Progenitor cell of endocrine pancreas (in vitro differentiated cells): ENCODE measurements around the gene TRIM49C. TPM values are rescaled to one million over a fixed set of nuclear protein-coding genes. Genes with fewer than 3 reads are reported as not detected.
A peak's percentile ranks its signal among the peaks of the same experiment; 100 is the strongest.
"Not testable (repeated sequence)": the region's sequence is repeated elsewhere in the genome, so short reads cannot be mapped to it uniquely, and the experiment has no call there.

Source experiments
- DNase-seq: peaks from one replicate; pipeline ENCODE4 v3.0.0; 2021; ENCODE audit warnings: low spot score; ENCODE audit not compliant: unreplicated experiment
- H3K27ac Mint-ChIP-seq: 2 replicates; pipeline ENCODE4 v1.8.0; 2021; ENCODE audit warnings: mild to moderate bottlenecking, moderate library complexity, mixed read lengths
- H3K27me3 Mint-ChIP-seq: 2 replicates; pipeline ENCODE4 v1.8.0; 2021; ENCODE audit warnings: mixed read lengths
- H3K36me3 Mint-ChIP-seq: 2 replicates; pipeline ENCODE4 v1.8.0; 2022; ENCODE audit warnings: mixed read lengths; ENCODE audit not compliant: insufficient read depth
- H3K4me1 Mint-ChIP-seq: 2 replicates; pipeline ENCODE4 v1.8.0; 2021; ENCODE audit warnings: low read depth, mixed read lengths
- H3K4me3 Mint-ChIP-seq: 2 replicates; pipeline ENCODE4 v1.8.0; 2021; ENCODE audit warnings: low read depth, mild to moderate bottlenecking, moderate library complexity, mixed read lengths
- H3K9me3 Mint-ChIP-seq: 2 replicates; pipeline ENCODE4 v1.8.0; 2021; ENCODE audit warnings: low read depth, mixed read lengths
- CTCF ChIP-seq: fragments of 200-600 bp; sonication (generic); IDR thresholded peaks from one replicate; pipeline ENCODE4 v1.5.0; 2021; ENCODE audit warnings: antibody characterized with exemption, mild to moderate bottlenecking; ENCODE audit not compliant: unreplicated experiment
- long read RNA-seq: library from polyadenylated mRNA; unstranded; transcript quantifications from one replicate; pipeline ENCODE4 v2.0.0, GENCODE V29; 2020
- total RNA-seq: library from RNA; stranded (reverse); gene quantifications from 2 replicates; pipeline ENCODE4 v1.2.1, GENCODE V29; 2021

Gene TRIM49C, protein sequence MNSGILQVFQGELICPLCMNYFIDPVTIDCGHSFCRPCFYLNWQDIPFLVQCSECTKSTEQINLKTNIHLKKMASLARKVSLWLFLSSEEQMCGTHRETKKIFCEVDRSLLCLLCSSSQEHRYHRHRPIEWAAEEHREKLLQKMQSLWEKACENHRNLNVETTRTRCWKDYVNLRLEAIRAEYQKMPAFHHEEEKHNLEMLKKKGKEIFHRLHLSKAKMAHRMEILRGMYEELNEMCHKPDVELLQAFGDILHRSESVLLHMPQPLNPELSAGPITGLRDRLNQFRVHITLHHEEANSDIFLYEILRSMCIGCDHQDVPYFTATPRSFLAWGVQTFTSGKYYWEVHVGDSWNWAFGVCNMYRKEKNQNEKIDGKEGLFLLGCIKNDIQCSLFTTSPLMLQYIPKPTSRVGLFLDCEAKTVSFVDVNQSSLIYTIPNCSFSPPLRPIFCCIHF
- not detected in 2 replicates for total RNA-seq
- long read RNA-seq = 0 reads

DNA sequence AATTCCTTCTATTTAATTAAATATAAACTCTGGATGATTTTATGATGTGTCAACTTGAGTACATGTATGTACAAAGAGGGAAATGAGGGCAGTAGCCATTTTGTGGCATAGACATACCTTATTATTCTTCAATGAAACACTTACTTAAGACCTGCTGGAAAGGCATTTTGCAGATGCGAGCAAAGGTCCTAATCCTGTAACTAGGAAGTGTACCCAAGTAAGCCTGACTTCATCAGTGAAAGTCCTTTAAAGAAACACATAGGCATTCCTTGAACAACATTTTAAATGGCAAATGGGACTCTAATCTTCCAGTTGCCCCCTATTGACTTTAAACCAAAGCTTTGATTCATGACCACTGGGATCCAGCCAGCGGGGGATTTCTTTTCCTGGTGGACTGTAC, at the start of gene TRIM49C:
Gene TRIM49C, plus strand, starts transcription at position 301 of the 400 bp plus-strand sequence. CDS start 4,106 bp downstream, outside the sequence.
- H3K27me3 Mint-ChIP-seq, H3K4me3 Mint-ChIP-seq, H3K9me3 Mint-ChIP-seq, H3K4me1 Mint-ChIP-seq, H3K27ac Mint-ChIP-seq, DNase-seq, H3K36me3 Mint-ChIP-seq: not testable (repeated sequence)

GRCh38 chr11:90024184-90024583, 6.7 kb upstream of the TRIM49C start:
- not testable (repeated sequence) for H3K27ac Mint-ChIP-seq, H3K4me1 Mint-ChIP-seq, H3K36me3 Mint-ChIP-seq, H3K4me3 Mint-ChIP-seq, H3K27me3 Mint-ChIP-seq, H3K9me3 Mint-ChIP-seq, DNase-seq

- not testable (repeated sequence) for H3K36me3 Mint-ChIP-seq, H3K9me3 Mint-ChIP-seq, H3K4me3 Mint-ChIP-seq, H3K27me3 Mint-ChIP-seq, H3K4me1 Mint-ChIP-seq, H3K27ac Mint-ChIP-seq
- peak; percentile 57 for DNase-seq
Observed at GRCh38 chr11:90051591-90052209, 20.8 kb downstream of the TRIM49C start.

DNA sequence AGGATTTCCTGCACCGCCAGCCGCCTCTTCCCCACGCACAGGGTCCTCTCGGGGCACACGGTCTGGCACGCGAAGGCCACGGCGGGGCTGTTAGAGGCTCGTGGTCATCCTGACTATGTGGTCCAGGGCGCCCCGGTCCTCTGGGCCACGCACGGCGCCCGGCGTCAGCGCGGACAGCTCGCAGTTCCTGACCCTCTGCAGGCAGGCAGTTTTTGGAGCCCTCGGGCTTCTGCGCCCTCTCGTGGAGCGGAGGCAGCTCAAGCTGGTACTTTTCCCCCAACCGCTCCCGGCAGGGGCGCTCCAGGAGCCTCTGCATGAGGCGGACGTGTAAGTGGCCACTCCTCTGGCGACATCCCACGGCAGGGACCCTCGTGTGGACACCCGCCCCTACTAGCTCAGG, 21.4 kb downstream of the TRIM49C start:
- not testable (repeated sequence) for H3K9me3 Mint-ChIP-seq, H3K36me3 Mint-ChIP-seq, H3K27ac Mint-ChIP-seq, H3K4me1 Mint-ChIP-seq, H3K27me3 Mint-ChIP-seq
- peak overlapping the region; percentile 40 for H3K4me3 Mint-ChIP-seq
- TF ChIP-seq CTCF = peak; percentile 41
- DNase-seq = peak; percentile 19

DNA sequence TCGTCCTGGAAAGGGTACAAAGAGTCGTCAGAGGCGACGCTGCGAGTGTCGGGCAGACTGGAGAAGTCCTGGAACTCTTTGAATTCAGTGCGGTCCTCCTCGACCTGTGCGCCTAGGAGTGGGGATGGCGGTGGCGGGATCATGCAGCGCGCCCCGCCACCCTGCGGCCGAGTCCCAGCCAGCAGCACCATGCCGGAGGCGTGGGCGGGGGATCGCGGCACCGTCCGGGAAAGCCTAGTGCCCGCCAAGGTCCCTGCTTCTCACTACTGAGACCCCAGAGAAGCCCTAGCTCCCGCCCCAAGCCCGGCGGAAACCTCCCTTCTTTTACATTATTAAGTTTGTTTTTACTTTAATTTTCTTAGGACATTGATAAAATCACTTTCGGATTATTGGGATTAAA, 22.6 kb downstream of the TRIM49C start:
- H3K9me3 Mint-ChIP-seq, H3K27me3 Mint-ChIP-seq, DNase-seq, H3K36me3 Mint-ChIP-seq, H3K27ac Mint-ChIP-seq, H3K4me3 Mint-ChIP-seq, H3K4me1 Mint-ChIP-seq: not testable (repeated sequence)

- not testable (repeated sequence) for H3K27ac Mint-ChIP-seq, H3K27me3 Mint-ChIP-seq, H3K4me1 Mint-ChIP-seq, H3K9me3 Mint-ChIP-seq, H3K4me3 Mint-ChIP-seq, DNase-seq, H3K36me3 Mint-ChIP-seq
Observed at GRCh38 chr11:90085650-90086049, 54.7 kb downstream of the TRIM49C start, which contains the start of gene UBTFL1. UBTFL1 (plus strand) TSS chr11:90085950; CDS start chr11:90085950, 0 bp downstream.

DNA sequence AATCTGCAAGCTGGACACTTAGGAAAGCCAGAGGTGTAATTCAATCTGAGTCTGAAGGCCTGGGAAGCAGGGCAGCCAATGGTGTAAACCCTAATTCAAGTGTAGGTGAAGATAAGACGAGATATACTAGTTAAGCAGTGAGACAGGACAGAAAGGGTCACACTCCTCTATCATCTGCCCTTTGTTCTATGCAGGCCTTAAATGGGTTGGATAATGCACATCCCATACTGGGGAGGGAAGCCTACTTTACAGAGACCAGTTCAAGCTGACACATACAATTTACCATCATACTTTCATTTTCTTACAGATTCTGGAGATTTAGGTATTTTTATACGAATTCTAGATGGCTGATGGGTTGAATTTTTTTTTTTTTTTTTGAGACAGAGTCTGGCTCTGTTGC, 57.8 kb downstream of the TRIM49C start:
- not testable (repeated sequence) for H3K27ac Mint-ChIP-seq, H3K4me3 Mint-ChIP-seq, H3K27me3 Mint-ChIP-seq, H3K4me1 Mint-ChIP-seq, H3K36me3 Mint-ChIP-seq, DNase-seq, H3K9me3 Mint-ChIP-seq

Other genes starting within 250 kb of the TRIM49C start
- not detected in 2 replicates for gene TRIM49, start 222.5 kb upstream of the TRIM49C start, total RNA-seq
- not detected in 2 replicates for gene TRIM64B, start 152.6 kb upstream of the TRIM49C start, total RNA-seq
- gene TRIM49D1, start 108.9 kb upstream of the TRIM49C start, total RNA-seq = not detected in 2 replicates
- gene TRIM49D2, start 107.0 kb upstream of the TRIM49C start, total RNA-seq = not detected in 2 replicates
- gene TRIM64, start 65.1 kb upstream of the TRIM49C start, total RNA-seq = not detected in 2 replicates
- not detected in 2 replicates for gene UBTFL1, start 54.8 kb downstream of the TRIM49C start, total RNA-seq
- 5.5 and 6.4 TPM in 2 replicates for gene NAALAD2, start 103.6 kb downstream of the TRIM49C start, total RNA-seq
- 56.8 and 65.9 TPM in 2 replicates for gene CHORDC1, start 191.9 kb downstream of the TRIM49C start, total RNA-seq